Small intestine (tissue), 7 donors: ENCODE measurements around the gene PIAS4. TPM values are rescaled to one million over a fixed set of nuclear protein-coding genes. Genes with fewer than 3 reads are reported as not detected.

ENCODE experiments used
- DNase-seq, 2 donors: peaks; one replicate each; pipeline versions ENCODE4 v3.0.0 to v3.0.0-alpha.2; 2013
- FAIRE-seq: peaks from 2 replicates; lab custom pipeline; 2012; peaks lifted over from hg19 to GRCh38; lab: Jason Lieb, UNC
- H3K27ac ChIP-seq, 3 donors: one replicate each; pipeline ENCODE4 v1.5.1; 2013; ENCODE audit warnings: low read length in 2 of 3, mild to moderate bottlenecking in 2 of 3, control low read depth in 1 of 3, inconsistent platforms in 1 of 3, low read depth in 1 of 3, moderate library complexity in 1 of 3
- H3K27me3 ChIP-seq, 3 donors: one replicate each; pipeline ENCODE4 v1.6.1; 2013; ENCODE audit warnings: low read length in 3 of 3, inconsistent platforms in 1 of 3; ENCODE audit not compliant: control insufficient read depth in 3 of 3, insufficient read depth in 3 of 3
- H3K36me3 ChIP-seq, 3 donors: one replicate each; pipeline ENCODE4 v1.6.1; 2013; ENCODE audit warnings: low read length in 3 of 3, inconsistent platforms in 1 of 3, low read depth in 1 of 3, mild to moderate bottlenecking in 1 of 3, moderate library complexity in 1 of 3; ENCODE audit not compliant: control insufficient read depth in 3 of 3, insufficient read depth in 2 of 3
- H3K4me1 ChIP-seq, 3 donors: one replicate each; pipeline ENCODE4 v1.6.1; 2013; ENCODE audit warnings: low read length in 2 of 3, inconsistent platforms in 1 of 3, low read depth in 1 of 3, mild to moderate bottlenecking in 1 of 3, moderate library complexity in 1 of 3; ENCODE audit not compliant: control insufficient read depth in 3 of 3, insufficient read depth in 2 of 3
- H3K4me3 ChIP-seq, 3 donors: one replicate each; pipeline ENCODE4 v1.5.1; 2013; ENCODE audit warnings: low read length in 3 of 3, control low read depth in 1 of 3, inconsistent platforms in 1 of 3, low read depth in 1 of 3, mild to moderate bottlenecking in 1 of 3, moderate library complexity in 1 of 3
- H3K9me3 ChIP-seq, 2 donors: one replicate each; pipeline ENCODE4 v1.6.1; 2013; ENCODE audit warnings: low read depth in 1 of 2, low read length in 1 of 2; ENCODE audit not compliant: control insufficient read depth in 2 of 2, insufficient read depth in 1 of 2
- WGBS, 3 donors: extraction: QIAGEN DNeasy Blood & Tissue Kit; methylation state at CpG; one replicate each; pipeline ENCODE4 v1.1.7; 2013; 5-methylcytosine and 5-hydroxymethylcytosine counted together
- polyA plus RNA-seq, 4 donors: library from polyadenylated mRNA; stranded (reverse) in 3 of 4; unstranded in 1 of 4; fragments of 200-250 nt in 3 of 4; fragments of 120-200 nt in 1 of 4; gene quantifications; one replicate each; pipeline versions ENCODE4 v1.2.1 to v1.2.3, GENCODE V29; 2013
- donor health status: healthy with polysubstance abuse.
- donor health status: control.
- donor health status: control.
- donor health status: Bipolar disorder and iron deficiency.
- donor health status: healthy.

The PIAS4 gene
- polyA plus RNA-seq, 4 donors, result 10.8 to 30.4 (median 13.1) TPM

- Histone ChIP-seq H3K27ac (no peak overlapping the region), H3K4me3 (no peak overlapping the region), H3K9me3 (peaks cover 0 to 3% of the 10 kb centered on the region in 2 donors), H3K36me3 (peaks cover 9 to 81% (median 16%) of the 10 kb centered on the region in 3 donors), H3K27me3 (no peaks in the 10 kb centered on the region), H3K4me1 (peaks cover 0 to 7% (median 0%) of the 10 kb centered on the region in 3 donors)
- FAIRE-seq (no peak), DNase-seq (no peak)
- 93 to 95% (median 94%) methylated on average over 49 to 54 of the region's 54 CpGs for WGBS, 3 donors
Measured at GRCh38 chr19:4037301-4037949, 29.9 kb downstream of the PIAS4 start.

- peaks cover 0 to 12% (median 0%) of the 10 kb centered on the region in 3 donors for H3K4me1 ChIP-seq
- H3K9me3 ChIP-seq, result peaks cover 0 to 3% of the 10 kb centered on the region in 2 donors
- no peak overlapping the region for H3K4me3 ChIP-seq
- H3K27ac ChIP-seq, result no peak overlapping the region
- DNase-seq, result no peak
- FAIRE-seq, result no peak
- no peaks in the 10 kb centered on the region for H3K27me3 ChIP-seq
- WGBS, 3 donors, result 91 to 92% (median 91%) methylated on average over 21 to 33 of the region's 33 CpGs
- peaks cover 7 to 81% (median 13%) of the 10 kb centered on the region in 3 donors for H3K36me3 ChIP-seq
Measured at GRCh38 chr19:4038057-4038456, 30.5 kb downstream of the PIAS4 start.

GRCh38 chr19:4038661-4039423, 31.3 kb downstream of the PIAS4 start:
- WGBS, 3 donors, result 76 to 89% (median 81%) methylated on average over 38 to 40 of the region's 40 CpGs
- Histone ChIP-seq H3K27ac (peak overlapping the region in 1 of 3 donors; percentile 33), H3K4me1 (peaks cover 0 to 13% (median 0%) of the 10 kb centered on the region in 3 donors), H3K9me3 (peaks cover 0 to 3% of the 10 kb centered on the region in 2 donors), H3K36me3 (peaks cover 3 to 74% (median 13%) of the 10 kb centered on the region in 3 donors), H3K4me3 (no peak overlapping the region), H3K27me3 (no peaks in the 10 kb centered on the region)
- FAIRE-seq, result no peak
- DNase-seq, result no peak

GRCh38 chr19:4042064-4042730, 34.7 kb downstream of the PIAS4 start:
- H3K4me3 ChIP-seq, result no peak overlapping the region
- DNase-seq (no peak), FAIRE-seq (no peak)
- peaks cover 0 to 24% (median 0%) of the 10 kb centered on the region in 3 donors for H3K4me1 ChIP-seq
- H3K36me3 ChIP-seq, result peaks cover 2 to 74% (median 10%) of the 10 kb centered on the region in 3 donors
- H3K9me3 ChIP-seq, result no peaks in the 10 kb centered on the region
- H3K27ac ChIP-seq, result peak overlapping the region; percentile 50 to 69 (median 65)
- WGBS, 3 donors, result 74 to 83% (median 78%) methylated on average over 13 to 14 of the region's 14 CpGs
- H3K27me3 ChIP-seq, result no peaks in the 10 kb centered on the region

GRCh38 chr19:4042731-4043082, 35.2 kb downstream of the PIAS4 start:
- H3K36me3 ChIP-seq, result peaks cover 0 to 74% (median 10%) of the 10 kb centered on the region in 3 donors
- peak; percentile 42 to 43 for DNase-seq

GRCh38 chr19:4043401-4043800, 35.9 kb downstream of the PIAS4 start:
- Histone ChIP-seq H3K27ac (peak overlapping the region in 1 of 3 donors; percentile 31), H3K4me1 (peaks cover 0 to 24% (median 0%) of the 10 kb centered on the region in 3 donors), H3K4me3 (no peak overlapping the region), H3K9me3 (no peaks in the 10 kb centered on the region), H3K36me3 (peaks cover 2 to 77% (median 16%) of the 10 kb centered on the region in 3 donors), H3K27me3 (no peaks in the 10 kb centered on the region)
- WGBS, 3 donors, result 25 to 64% (median 31%) methylated on average over 10 to 11 of the region's 11 CpGs
- no peak for FAIRE-seq
- peak; percentile 64 to 69 for DNase-seq

More at GRCh38 chr19:4042731-4043082, 35.2 kb downstream of the PIAS4 start:
- 20 to 54% (median 43%) methylated on average over 12 to 14 of the region's 14 CpGs for WGBS, 3 donors
- peaks cover 0 to 24% (median 0%) of the 10 kb centered on the region in 3 donors for H3K4me1 ChIP-seq
- no peak overlapping the region for H3K4me3 ChIP-seq
- FAIRE-seq, result no peak
- H3K27ac ChIP-seq, result peak overlapping the region; percentile 50 to 69 (median 65)
- H3K9me3 ChIP-seq, result no peaks in the 10 kb centered on the region
- no peaks in the 10 kb centered on the region for H3K27me3 ChIP-seq

GRCh38 chr19:4043966-4044715, 36.6 kb downstream of the PIAS4 start:
- WGBS, 3 donors, result 60 to 75% (median 68%) methylated on average over 31 of the region's 31 CpGs
- DNase-seq (no peak), FAIRE-seq (no peak)
- peaks cover 0 to 18% (median 0%) of the 10 kb centered on the region in 3 donors for H3K4me1 ChIP-seq
- no peak overlapping the region for H3K4me3 ChIP-seq
- peak overlapping the region in 2 of 3 donors; percentile 32 to 54 for H3K27ac ChIP-seq
- H3K9me3 ChIP-seq, result no peaks in the 10 kb centered on the region
- no peaks in the 10 kb centered on the region for H3K27me3 ChIP-seq
- peaks cover 2 to 76% (median 18%) of the 10 kb centered on the region in 3 donors for H3K36me3 ChIP-seq
